ENCODE results near the gene ITCH.

The ITCH gene

DNA sequence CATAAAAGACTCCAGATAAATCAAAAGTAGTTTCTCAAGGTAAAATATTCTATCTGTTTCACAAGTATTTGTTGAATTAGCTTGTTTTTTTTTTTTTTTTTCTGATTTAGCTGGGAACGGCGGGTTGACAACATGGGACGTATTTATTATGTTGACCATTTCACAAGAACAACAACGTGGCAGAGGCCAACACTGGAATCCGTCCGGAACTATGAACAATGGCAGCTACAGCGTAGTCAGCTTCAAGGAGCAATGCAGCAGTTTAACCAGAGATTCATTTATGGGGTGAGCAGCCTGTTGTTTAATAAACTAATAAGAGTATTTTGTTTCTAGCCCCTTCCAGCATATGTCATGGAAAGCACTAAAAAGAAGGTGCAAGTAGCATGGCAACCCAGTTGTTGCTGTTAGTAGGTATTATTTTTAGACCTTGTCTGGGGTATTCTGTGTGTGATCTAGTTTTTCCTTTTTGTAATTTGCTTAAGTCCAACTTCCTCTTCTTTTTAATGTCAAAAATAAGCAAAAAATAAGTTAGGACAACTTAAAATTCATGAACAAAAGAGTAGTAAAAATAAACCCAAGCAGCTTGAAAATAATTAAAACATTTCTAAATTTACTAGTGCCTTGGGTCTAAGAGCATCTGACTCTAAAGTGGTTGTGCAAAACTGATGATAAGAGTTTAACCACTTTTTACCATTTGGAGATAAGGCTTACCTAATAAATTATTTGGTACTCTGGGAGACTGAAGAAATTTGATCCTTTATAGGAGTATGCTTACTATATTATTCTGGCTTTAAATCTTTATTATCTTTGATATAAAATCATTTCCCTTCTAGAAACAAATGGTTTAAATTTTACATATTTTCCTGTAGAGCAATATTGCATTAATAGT lies 82.3 kb downstream of the ITCH start:
- Histone ChIP-seq H3K4me1 (ENCODE audit: control insufficient read depth, insufficient read depth, low read length) (no peaks in the 10 kb centered on the region), H3K9me3 (ENCODE audit: control insufficient read depth, insufficient read depth, low read length) (no peaks in the 10 kb centered on the region), H3K36me3 (ENCODE audit: control insufficient read depth, insufficient read depth, low read length) (peaks cover 7% of the 10 kb centered on the region; the same call in 1 of the 2 replicates), H3K27ac (ENCODE audit: low read length) (no peak overlapping the region), H3K4me3 (ENCODE audit: low read length) (no peak overlapping the region), H3K27me3 (ENCODE audit: control insufficient read depth, insufficient read depth, low read length) (no peaks in the 10 kb centered on the region)
- no peak for DNase-seq (ENCODE audit: low read depth, low spot score)
- WGBS (ENCODE audit: insufficient coverage, insufficient read length), result no CpG with 5 or more reads among the region's 7 CpGs

- DNase-seq (ENCODE audit: low read depth, low spot score), result no peak
- Histone ChIP-seq H3K9me3 (ENCODE audit: control insufficient read depth, insufficient read depth, low read length) (no peaks in the 10 kb centered on the region), H3K36me3 (ENCODE audit: control insufficient read depth, insufficient read depth, low read length) (peaks cover 4% of the 10 kb centered on the region; the same call in 1 of the 2 replicates), H3K27ac (ENCODE audit: low read length) (no peak overlapping the region), H3K4me1 (ENCODE audit: control insufficient read depth, insufficient read depth, low read length) (no peaks in the 10 kb centered on the region), H3K4me3 (ENCODE audit: low read length) (no peak overlapping the region), H3K27me3 (ENCODE audit: control insufficient read depth, insufficient read depth, low read length) (no peaks in the 10 kb centered on the region)
- WGBS (ENCODE audit: insufficient coverage, insufficient read length), result no CpG with 5 or more reads among the region's 1 CpG
Observed at GRCh38 chr20:34448517-34448916, 85.4 kb downstream of the ITCH start.

GRCh38 chr20:34449674-34450592 lies 86.9 kb downstream of the ITCH start:
- Histone ChIP-seq H3K27ac (ENCODE audit: low read length) (no peak overlapping the region), H3K4me3 (ENCODE audit: low read length) (no peak overlapping the region), H3K36me3 (ENCODE audit: control insufficient read depth, insufficient read depth, low read length) (peaks cover 4% of the 10 kb centered on the region; the same call in 1 of the 2 replicates), H3K4me1 (ENCODE audit: control insufficient read depth, insufficient read depth, low read length) (no peaks in the 10 kb centered on the region), H3K9me3 (ENCODE audit: control insufficient read depth, insufficient read depth, low read length) (no peaks in the 10 kb centered on the region), H3K27me3 (ENCODE audit: control insufficient read depth, insufficient read depth, low read length) (no peaks in the 10 kb centered on the region)
- no peak for DNase-seq (ENCODE audit: low read depth, low spot score)
- no CpG with 5 or more reads among the region's 4 CpGs for WGBS (ENCODE audit: insufficient coverage, insufficient read length)

DNA sequence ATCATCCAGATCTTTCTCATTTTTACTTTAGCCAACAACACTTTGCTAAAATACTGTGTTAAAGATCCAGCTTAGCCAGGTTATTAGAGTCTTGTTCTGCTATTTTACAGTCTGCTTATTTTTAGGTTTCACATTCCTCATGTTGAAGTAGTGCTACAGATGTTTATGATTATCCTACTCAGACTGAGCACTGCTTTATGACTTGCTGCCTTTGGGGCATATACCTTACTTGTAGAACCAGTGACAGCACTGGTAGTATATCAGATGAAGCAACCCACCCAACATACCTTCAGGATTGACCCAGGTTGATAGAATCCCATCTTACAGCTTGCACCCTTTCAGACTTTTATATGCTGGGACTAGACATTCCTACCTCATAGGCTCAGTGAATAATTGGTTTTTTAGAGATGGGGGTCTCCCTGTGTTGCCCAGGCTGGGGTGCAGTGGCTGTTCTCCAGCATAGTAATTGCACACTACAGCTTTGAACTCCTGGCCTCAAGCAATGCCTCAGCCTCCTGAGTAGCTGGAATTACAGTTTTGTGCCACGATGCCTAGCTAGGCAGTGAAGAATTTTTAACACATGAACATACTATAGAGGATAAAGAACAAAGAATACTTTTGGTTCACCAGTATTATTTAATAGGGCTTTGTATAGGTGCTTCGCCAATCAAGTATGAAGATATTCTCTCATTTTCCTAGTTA lies 89.4 kb downstream of the ITCH start:
- WGBS (ENCODE audit: insufficient coverage, insufficient read length), result no CpG with 5 or more reads among the region's 2 CpGs
- no peaks in the 10 kb centered on the region for H3K9me3 ChIP-seq (ENCODE audit: control insufficient read depth, insufficient read depth, low read length)
- no peaks in the 10 kb centered on the region for H3K4me1 ChIP-seq (ENCODE audit: control insufficient read depth, insufficient read depth, low read length)
- H3K27ac ChIP-seq (ENCODE audit: low read length), result no peak overlapping the region
- H3K4me3 ChIP-seq (ENCODE audit: low read length), result no peak overlapping the region
- no peaks in the 10 kb centered on the region; the same call in 1 of the 2 replicates for H3K36me3 ChIP-seq (ENCODE audit: control insufficient read depth, insufficient read depth, low read length)
- DNase-seq (ENCODE audit: low read depth, low spot score), result no peak
- no peaks in the 10 kb centered on the region for H3K27me3 ChIP-seq (ENCODE audit: control insufficient read depth, insufficient read depth, low read length)

GRCh38 chr20:34458631-34459030 lies 95.6 kb downstream of the ITCH start:
- no peak overlapping the region for H3K27ac ChIP-seq (ENCODE audit: low read length)
- WGBS (ENCODE audit: insufficient coverage, insufficient read length), result no CpG with 5 or more reads among the region's 3 CpGs
- H3K27me3 ChIP-seq (ENCODE audit: control insufficient read depth, insufficient read depth, low read length), result no peaks in the 10 kb centered on the region
- peaks cover 9% of the 10 kb centered on the region; the same call in 1 of the 2 replicates for H3K36me3 ChIP-seq (ENCODE audit: control insufficient read depth, insufficient read depth, low read length)
- no peaks in the 10 kb centered on the region for H3K9me3 ChIP-seq (ENCODE audit: control insufficient read depth, insufficient read depth, low read length)
- DNase-seq (ENCODE audit: low read depth, low spot score), result no peak
- H3K4me1 ChIP-seq (ENCODE audit: control insufficient read depth, insufficient read depth, low read length), result no peaks in the 10 kb centered on the region
- no peak overlapping the region for H3K4me3 ChIP-seq (ENCODE audit: low read length)

DNA sequence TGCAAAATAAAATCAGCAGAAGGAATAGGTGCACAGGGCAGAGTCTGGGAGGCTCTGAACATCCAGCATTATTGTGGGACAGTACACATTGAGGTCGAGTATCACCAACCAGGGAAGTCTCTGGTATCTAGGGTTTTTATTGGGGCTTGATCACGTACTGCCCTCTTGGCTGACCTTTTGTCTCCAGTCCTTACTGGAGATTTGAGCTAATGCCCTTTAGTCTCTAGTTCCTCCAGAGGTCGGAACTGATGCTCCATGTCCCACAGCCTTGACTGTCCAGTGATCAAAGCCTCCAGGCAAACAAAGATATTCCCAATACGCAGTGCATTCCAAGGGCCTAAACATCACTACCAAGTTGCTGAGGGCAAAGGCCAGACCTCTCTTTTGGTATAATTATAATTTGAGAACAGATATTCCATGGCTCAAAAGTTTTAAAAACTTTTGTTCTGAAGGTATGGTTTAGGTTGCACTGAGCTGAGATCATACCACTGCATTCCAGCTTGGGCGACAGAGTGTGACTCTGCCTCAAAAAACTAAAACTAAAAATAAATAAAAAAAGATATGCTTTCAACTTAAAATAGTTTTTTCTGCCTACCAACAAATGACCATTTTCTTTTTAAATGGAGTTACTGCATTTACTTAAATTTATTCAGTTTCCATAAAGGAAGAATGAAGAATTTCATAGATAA lies 96.3 kb downstream of the ITCH start:
- no peak for DNase-seq (ENCODE audit: low read depth, low spot score)
- no peaks in the 10 kb centered on the region for H3K4me1 ChIP-seq (ENCODE audit: control insufficient read depth, insufficient read depth, low read length)
- H3K4me3 ChIP-seq (ENCODE audit: low read length), result no peak overlapping the region
- H3K9me3 ChIP-seq (ENCODE audit: control insufficient read depth, insufficient read depth, low read length), result no peaks in the 10 kb centered on the region
- H3K27me3 ChIP-seq (ENCODE audit: control insufficient read depth, insufficient read depth, low read length), result no peaks in the 10 kb centered on the region
- no CpG with 5 or more reads among the region's 5 CpGs for WGBS (ENCODE audit: insufficient coverage, insufficient read length)
- H3K36me3 ChIP-seq (ENCODE audit: control insufficient read depth, insufficient read depth, low read length), result peaks cover 9% of the 10 kb centered on the region; the same call in 1 of the 2 replicates
- H3K27ac ChIP-seq (ENCODE audit: low read length), result no peak overlapping the region

GRCh38 chr20:34461779-34462087 lies 98.7 kb downstream of the ITCH start:
- Histone ChIP-seq H3K4me1 (ENCODE audit: control insufficient read depth, insufficient read depth, low read length) (no peaks in the 10 kb centered on the region), H3K27me3 (ENCODE audit: control insufficient read depth, insufficient read depth, low read length) (no peaks in the 10 kb centered on the region), H3K4me3 (ENCODE audit: low read length) (no peak overlapping the region), H3K9me3 (ENCODE audit: control insufficient read depth, insufficient read depth, low read length) (no peaks in the 10 kb centered on the region), H3K27ac (ENCODE audit: low read length) (no peak overlapping the region), H3K36me3 (ENCODE audit: control insufficient read depth, insufficient read depth, low read length) (peaks cover 9% of the 10 kb centered on the region; the same call in 1 of the 2 replicates)
- WGBS (ENCODE audit: insufficient coverage, insufficient read length), result 100% methylated on average over 1 of the region's 2 CpGs
- no peak for DNase-seq (ENCODE audit: low read depth, low spot score)

GRCh38 chr20:34468951-34469350 lies 105.9 kb downstream of the ITCH start:
- no peak overlapping the region for H3K27ac ChIP-seq (ENCODE audit: low read length)
- H3K27me3 ChIP-seq (ENCODE audit: control insufficient read depth, insufficient read depth, low read length), result no peaks in the 10 kb centered on the region
- no peak for DNase-seq (ENCODE audit: low read depth, low spot score)
- H3K36me3 ChIP-seq (ENCODE audit: control insufficient read depth, insufficient read depth, low read length), result no peaks in the 10 kb centered on the region
- WGBS (ENCODE audit: insufficient coverage, insufficient read length), result no CpG with 5 or more reads among the region's 1 CpG
- no peak overlapping the region for H3K4me3 ChIP-seq (ENCODE audit: low read length)
- no peaks in the 10 kb centered on the region for H3K9me3 ChIP-seq (ENCODE audit: control insufficient read depth, insufficient read depth, low read length)
- no peaks in the 10 kb centered on the region; the same call in 1 of the 2 replicates for H3K4me1 ChIP-seq (ENCODE audit: control insufficient read depth, insufficient read depth, low read length)

- DNase-seq (ENCODE audit: low read depth, low spot score), result no peak
- WGBS (ENCODE audit: insufficient coverage, insufficient read length), result no CpG with 5 or more reads among the region's 6 CpGs
- no peaks in the 10 kb centered on the region for H3K36me3 ChIP-seq (ENCODE audit: control insufficient read depth, insufficient read depth, low read length)
- H3K4me1 ChIP-seq (ENCODE audit: control insufficient read depth, insufficient read depth, low read length), result no peaks in the 10 kb centered on the region; the same call in 1 of the 2 replicates
- H3K27me3 ChIP-seq (ENCODE audit: control insufficient read depth, insufficient read depth, low read length), result no peaks in the 10 kb centered on the region
- H3K4me3 ChIP-seq (ENCODE audit: low read length), result no peak overlapping the region
- no peak overlapping the region for H3K27ac ChIP-seq (ENCODE audit: low read length)
- no peaks in the 10 kb centered on the region for H3K9me3 ChIP-seq (ENCODE audit: control insufficient read depth, insufficient read depth, low read length)
Observed at GRCh38 chr20:34472246-34472925, 109.3 kb downstream of the ITCH start.

Data from iPS DF 6.9 (cell line).